DND-41 (cell line): ENCODE measurements around the gene SPRY4.

Experiments
- ATAC-seq: fragments of 200-7000 bp; cut with Tn5 transposase; 3 replicates; pipeline ENCODE4 v1.9.1; 2021; ENCODE audit warnings: low read depth; ENCODE audit not compliant: insufficient read depth
- DNase-seq: peaks from one replicate; pipeline ENCODE4 v3.0.0-alpha.2; 2020
- H2AFZ ChIP-seq: 2 replicates; pipeline ENCODE4 v1.6.0; 2012; ENCODE audit warnings: low read depth, low read length
- H3K27ac ChIP-seq: 2 replicates; pipeline ENCODE4 v1.5.1; 2012; ENCODE audit warnings: low read length, inconsistent platforms
- H3K27me3 ChIP-seq: fragments of 200-600 bp; sonication (generic); 2 replicates; pipeline ENCODE4 v1.6.0; 2012; ENCODE audit warnings: low read length, mild to moderate bottlenecking, inconsistent platforms; ENCODE audit not compliant: insufficient read depth, poor library complexity
- H3K36me3 ChIP-seq: 2 replicates; pipeline ENCODE4 v1.5.1; 2012; ENCODE audit warnings: low read length, inconsistent platforms; ENCODE audit not compliant: insufficient read depth
- H3K4me1 ChIP-seq: 2 replicates; pipeline ENCODE4 v1.5.1; 2012; ENCODE audit warnings: mild to moderate bottlenecking, low read length; ENCODE audit not compliant: insufficient read depth
- H3K4me2 ChIP-seq: 2 replicates; pipeline ENCODE4 v1.6.0; 2012; ENCODE audit warnings: mild to moderate bottlenecking, moderate library complexity, low read length, inconsistent platforms; ENCODE audit not compliant: insufficient read depth
- H3K4me3 ChIP-seq, 2 experiments: fragments of 200-600 bp in 1 of 2; shearing (Covaris generic) in 1 of 2; 2 replicates each; pipeline ENCODE4 v1.5.1; 2012 to 2016; ENCODE audit warnings: inconsistent platforms in 2 of 2, low read length in 2 of 2, mild to moderate bottlenecking in 2 of 2, low read depth in 1 of 2, moderate library complexity in 1 of 2
- H3K79me2 ChIP-seq: 2 replicates; pipeline ENCODE4 v1.6.0; 2012; ENCODE audit warnings: low read length, inconsistent platforms; ENCODE audit not compliant: insufficient read depth
- H3K9ac ChIP-seq: 2 replicates; pipeline ENCODE4 v1.6.0; 2012; ENCODE audit warnings: low read depth, mild to moderate bottlenecking, inconsistent platforms, low read length, moderate library complexity
- H3K9me3 ChIP-seq: 2 replicates; pipeline ENCODE4 v1.5.1; 2012; ENCODE audit warnings: low read length, moderate library complexity, mild to moderate bottlenecking, inconsistent platforms; ENCODE audit not compliant: insufficient read depth, severe bottlenecking
- H4K20me1 ChIP-seq: 2 replicates; pipeline ENCODE4 v1.6.0; 2012; ENCODE audit warnings: low read length; ENCODE audit not compliant: insufficient read depth
- EZH2 ChIP-seq: IDR thresholded peaks from 3 replicates; pipeline ENCODE4 v1.6.1; 2012; ENCODE audit warnings: borderline replicate concordance, low read depth, mild to moderate bottlenecking, moderate library complexity, low read length, inconsistent platforms; ENCODE audit not compliant: severe bottlenecking
- TF ChIP-seq, protein P1 (sequence below): IDR thresholded peaks from 2 replicates; pipeline ENCODE4 v1.5.1; 2012; ENCODE audit warnings: borderline replicate concordance, low read length, moderate library complexity, mild to moderate bottlenecking; ENCODE audit not compliant: poor library complexity, severe bottlenecking; ENCODE audit errors: extremely low read depth

The SPRY4 gene

DNA sequence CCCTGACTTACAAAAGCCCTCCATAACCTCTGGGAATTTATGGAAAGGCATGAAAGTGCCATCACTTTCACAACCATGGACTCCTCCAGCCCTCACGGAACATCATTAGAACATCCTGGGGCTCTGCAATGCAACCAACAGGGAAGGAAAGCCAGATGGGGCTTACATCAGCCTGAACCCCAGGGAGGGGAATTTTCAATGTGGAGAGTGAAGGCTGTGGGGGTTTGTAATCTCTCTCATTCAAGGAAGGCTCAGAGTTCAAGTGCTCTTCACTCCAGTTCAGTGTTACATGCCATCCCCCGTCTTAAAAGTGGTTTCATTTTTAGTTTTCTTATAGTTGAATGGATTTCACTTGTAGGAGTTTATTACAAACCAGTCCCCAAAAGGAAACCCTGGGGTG lies 5.7 kb downstream of the SPRY4 start:
- TF ChIP-seq, protein P1, sequence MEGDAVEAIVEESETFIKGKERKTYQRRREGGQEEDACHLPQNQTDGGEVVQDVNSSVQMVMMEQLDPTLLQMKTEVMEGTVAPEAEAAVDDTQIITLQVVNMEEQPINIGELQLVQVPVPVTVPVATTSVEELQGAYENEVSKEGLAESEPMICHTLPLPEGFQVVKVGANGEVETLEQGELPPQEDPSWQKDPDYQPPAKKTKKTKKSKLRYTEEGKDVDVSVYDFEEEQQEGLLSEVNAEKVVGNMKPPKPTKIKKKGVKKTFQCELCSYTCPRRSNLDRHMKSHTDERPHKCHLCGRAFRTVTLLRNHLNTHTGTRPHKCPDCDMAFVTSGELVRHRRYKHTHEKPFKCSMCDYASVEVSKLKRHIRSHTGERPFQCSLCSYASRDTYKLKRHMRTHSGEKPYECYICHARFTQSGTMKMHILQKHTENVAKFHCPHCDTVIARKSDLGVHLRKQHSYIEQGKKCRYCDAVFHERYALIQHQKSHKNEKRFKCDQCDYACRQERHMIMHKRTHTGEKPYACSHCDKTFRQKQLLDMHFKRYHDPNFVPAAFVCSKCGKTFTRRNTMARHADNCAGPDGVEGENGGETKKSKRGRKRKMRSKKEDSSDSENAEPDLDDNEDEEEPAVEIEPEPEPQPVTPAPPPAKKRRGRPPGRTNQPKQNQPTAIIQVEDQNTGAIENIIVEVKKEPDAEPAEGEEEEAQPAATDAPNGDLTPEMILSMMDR, result no peak
- TF ChIP-seq EZH2, result no peak
- H2AFZ ChIP-seq, result no peak overlapping the region
- H3K79me2 ChIP-seq, result no peaks in the 10 kb centered on the region
- no peak for DNase-seq
- H3K36me3 ChIP-seq, result no peaks in the 10 kb centered on the region
- peaks cover 58% of the 10 kb centered on the region for H3K4me1 ChIP-seq
- ATAC-seq, result no peak
- H3K9me3 ChIP-seq, result no peaks in the 10 kb centered on the region
- 0 out of 2 replicates have a peak, but pooled peaks cover 2% of the 10 kb centered on the region for H4K20me1 ChIP-seq
- H3K4me3 ChIP-seq, result no peak overlapping the region
- H3K27ac ChIP-seq, result peak overlapping the region; percentile 73
- H3K4me2 ChIP-seq, result peak overlapping the region; percentile 14; the same call in 1 of the 2 replicates
- no peaks in the 10 kb centered on the region for H3K27me3 ChIP-seq
- no peak overlapping the region for H3K9ac ChIP-seq

DNA sequence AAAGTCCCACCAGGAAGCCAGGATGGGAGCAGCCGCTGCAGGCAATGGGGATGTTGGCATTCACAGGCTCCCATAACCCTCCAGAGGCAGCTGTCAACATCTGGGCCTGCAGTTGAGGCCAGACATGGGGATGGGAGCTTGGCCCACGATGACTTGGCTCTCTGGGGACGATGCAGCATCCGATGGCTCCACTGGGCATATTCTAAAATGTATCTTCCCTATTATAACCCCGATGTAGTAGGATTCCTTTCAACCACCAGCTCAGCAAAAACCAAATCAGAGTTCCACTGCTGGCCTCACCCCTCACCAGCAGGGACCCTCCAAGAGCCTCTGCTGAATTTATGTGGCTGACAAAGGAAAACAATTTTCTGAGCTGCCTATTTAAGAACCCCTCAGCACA lies 7.1 kb downstream of the SPRY4 start:
- Histone ChIP-seq H2AFZ (no peak overlapping the region), H3K4me1 (peaks cover 62% of the 10 kb centered on the region), H4K20me1 (no peaks in the 10 kb centered on the region), H3K9ac (no peak overlapping the region), H3K36me3 (no peaks in the 10 kb centered on the region), H3K79me2 (no peaks in the 10 kb centered on the region), H3K27ac (no peak overlapping the region), H3K27me3 (no peaks in the 10 kb centered on the region), H3K9me3 (no peaks in the 10 kb centered on the region), H3K4me3 (no peak overlapping the region), H3K4me2 (no peak overlapping the region)
- TF ChIP-seq, protein P1, result peak; percentile 36
- no peak for TF ChIP-seq EZH2
- no peak for DNase-seq
- ATAC-seq, result no peak

DNA sequence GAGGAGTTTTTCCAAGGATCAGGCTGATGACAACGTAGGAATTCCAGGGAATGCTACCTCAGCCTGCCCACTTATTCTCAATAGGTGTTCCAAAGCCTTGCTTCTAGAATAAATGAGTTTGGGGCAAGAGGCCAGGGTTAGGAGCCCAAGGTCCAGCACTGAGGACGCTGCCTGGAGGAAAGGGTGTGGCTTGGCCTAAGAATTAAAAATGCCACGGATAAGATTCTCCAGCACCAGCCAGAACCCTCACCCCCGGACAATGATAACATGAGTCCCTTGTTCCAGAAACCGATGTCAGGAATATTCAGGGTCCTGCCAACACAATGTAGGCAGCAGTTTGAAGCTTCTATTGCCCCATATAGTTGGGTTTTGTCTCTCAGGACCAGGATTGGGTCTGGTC lies 7.6 kb downstream of the SPRY4 start:
- Histone ChIP-seq H3K36me3 (no peaks in the 10 kb centered on the region), H3K27ac (no peak overlapping the region), H3K9me3 (no peaks in the 10 kb centered on the region), H3K9ac (no peak overlapping the region), H2AFZ (no peak overlapping the region), H3K4me1 (peaks cover 62% of the 10 kb centered on the region), H3K79me2 (no peaks in the 10 kb centered on the region), H3K27me3 (no peaks in the 10 kb centered on the region), H4K20me1 (no peaks in the 10 kb centered on the region), H3K4me2 (no peak overlapping the region), H3K4me3 (no peak overlapping the region)
- ATAC-seq (no peak), DNase-seq (no peak)
- TF ChIP-seq, protein P1, result no peak
- no peak for TF ChIP-seq EZH2

DNA sequence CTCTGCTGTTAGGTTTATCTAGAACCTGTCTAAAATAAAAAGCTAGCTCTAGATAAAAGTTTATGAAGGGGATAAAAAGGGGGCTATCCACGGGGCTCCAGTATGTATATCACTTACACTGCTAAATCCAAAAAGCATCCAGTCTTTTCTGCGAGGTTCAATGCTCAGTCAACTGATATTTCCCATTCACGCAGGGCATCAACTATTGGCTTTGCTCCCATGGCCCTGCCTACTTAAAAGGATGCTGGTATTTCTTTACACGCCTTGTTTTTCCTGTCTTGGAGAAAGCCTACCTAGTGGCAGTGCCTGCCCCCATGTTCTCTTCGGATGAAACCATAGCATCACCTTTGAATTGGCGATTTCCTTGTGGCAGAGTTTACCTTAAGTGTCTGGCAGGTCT lies 8.1 kb downstream of the SPRY4 start:
- Histone ChIP-seq H3K27ac (no peak overlapping the region), H3K36me3 (no peaks in the 10 kb centered on the region), H3K4me2 (no peak overlapping the region), H3K27me3 (no peaks in the 10 kb centered on the region), H3K9me3 (no peaks in the 10 kb centered on the region), H2AFZ (no peak overlapping the region), H3K4me1 (peaks cover 60% of the 10 kb centered on the region), H3K4me3 (no peak overlapping the region), H3K9ac (no peak overlapping the region), H4K20me1 (no peaks in the 10 kb centered on the region), H3K79me2 (no peaks in the 10 kb centered on the region)
- TF ChIP-seq EZH2, result no peak
- TF ChIP-seq, protein P1, result no peak
- ATAC-seq (no peak), DNase-seq (no peak)
